ENCODE measurements around the gene MBD6.

Gene MBD6

DNA sequence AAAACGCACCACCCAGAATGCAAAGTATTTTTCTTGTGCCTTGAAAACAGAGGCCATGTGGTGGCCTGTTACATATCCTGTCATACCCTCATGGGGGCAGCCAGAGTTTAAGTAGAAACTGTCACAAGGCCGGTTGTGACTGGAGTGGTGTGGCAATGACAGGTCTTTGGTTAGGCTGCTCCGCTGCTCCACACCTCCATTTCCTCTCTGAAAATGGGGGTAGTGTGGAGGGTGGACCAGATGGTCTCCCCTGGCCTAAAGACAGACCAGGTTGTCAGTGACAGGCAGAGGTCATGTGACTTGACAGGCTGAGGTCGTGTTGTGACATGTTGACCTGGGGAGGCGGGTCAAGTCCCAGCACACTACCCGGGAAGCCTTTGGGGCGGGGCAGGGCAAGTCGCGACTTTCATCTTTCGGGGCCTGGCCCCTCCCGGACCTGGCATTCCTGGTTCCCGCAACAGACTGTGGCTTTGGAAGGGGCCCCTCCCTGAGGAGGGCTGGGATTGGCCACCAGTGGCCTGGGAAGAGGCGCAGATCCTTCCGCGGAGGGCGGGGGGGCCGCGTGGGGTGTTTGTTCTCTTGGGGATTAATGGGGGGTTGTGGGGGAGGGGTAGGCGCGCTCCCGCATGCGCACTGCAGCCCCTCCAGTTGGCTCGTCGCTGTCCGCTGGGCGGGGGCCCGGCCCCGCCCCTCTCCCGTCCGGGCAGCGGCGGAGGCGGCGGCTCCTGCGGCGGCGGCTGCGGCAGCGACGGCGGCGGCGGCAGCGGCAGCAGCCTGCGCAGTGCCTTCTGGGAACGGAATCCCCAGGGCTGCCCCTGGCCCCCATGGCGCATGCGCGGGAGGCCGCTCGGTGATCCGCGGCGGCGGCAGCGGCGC lies at the start of gene MBD6:
Gene MBD6 (plus strand): TSS at position 814 of the 876 bp plus-strand sequence. CDS start 1,480 bp downstream, outside the sequence.
- DNase-seq (ENCODE audit: low read depth, low spot score) = peak; percentile 72

- DNase-seq (ENCODE audit: low read depth, low spot score) = no peak
Observed at GRCh38 chr12:57473392-57473791, 49.2 kb upstream of the MBD6 start.

DNA sequence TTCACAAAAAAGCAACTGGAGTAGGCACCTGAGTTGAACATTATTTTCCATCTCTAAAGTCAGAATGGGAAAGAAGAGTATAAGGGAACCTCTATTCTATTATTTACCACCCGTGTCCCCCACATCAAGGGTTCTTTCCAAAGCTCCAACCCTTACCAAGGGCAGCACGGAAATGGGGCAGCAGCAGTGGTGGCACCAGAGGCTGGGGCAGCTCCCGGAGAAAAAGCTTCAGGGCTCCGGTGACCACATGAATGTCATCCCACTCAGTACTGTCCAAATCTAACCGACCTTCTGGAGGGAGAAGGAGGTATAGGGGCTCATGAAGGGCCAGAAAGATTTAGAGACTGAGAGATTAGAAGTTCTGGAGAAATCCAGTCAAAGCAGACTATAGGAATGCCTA lies 48.7 kb upstream of the MBD6 start:
- DNase-seq (ENCODE audit: low read depth, low spot score) = no peak

DNA sequence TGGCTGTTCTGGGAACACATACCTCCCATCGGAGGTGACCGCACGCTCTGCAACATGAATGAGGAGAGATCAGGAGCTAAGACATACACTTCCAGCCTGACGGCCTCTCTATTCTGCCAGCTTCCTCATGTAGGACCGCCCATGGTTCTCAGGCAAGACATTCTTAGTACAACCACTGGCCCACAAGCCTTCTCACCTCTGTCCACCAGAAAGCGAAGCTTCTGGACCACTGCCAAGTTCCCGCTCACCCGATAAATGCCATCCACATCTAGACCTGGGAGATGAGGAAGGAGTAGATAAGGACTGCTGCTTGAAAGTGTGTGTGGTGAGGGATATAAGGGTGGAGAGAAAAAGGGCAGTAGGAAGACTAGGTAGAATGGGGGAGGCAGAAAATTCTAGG lies 48.2 kb upstream of the MBD6 start:
- no peak for DNase-seq (ENCODE audit: low read depth, low spot score)

DNA sequence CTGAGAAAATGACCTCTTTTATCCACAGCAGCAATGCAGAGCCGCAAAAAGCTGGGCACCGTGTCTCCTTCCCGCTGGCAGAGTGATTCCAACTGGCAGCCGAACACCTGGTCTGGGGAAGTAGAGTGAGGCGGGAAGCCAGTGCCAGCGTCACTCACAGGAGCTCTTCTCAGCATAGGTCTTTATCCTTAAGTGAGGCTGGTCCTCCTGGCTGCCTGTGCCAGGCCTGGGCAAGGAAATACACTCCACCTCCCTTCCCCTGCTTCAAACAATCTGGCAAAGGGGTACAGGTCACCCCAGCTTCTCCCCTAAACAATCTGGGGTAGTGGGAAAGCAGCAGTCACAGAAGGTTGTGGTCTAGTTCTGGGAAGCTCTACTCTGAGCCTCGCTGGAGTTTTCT lies 47.8 kb upstream of the MBD6 start:
- no peak for DNase-seq (ENCODE audit: low read depth, low spot score)

DNA sequence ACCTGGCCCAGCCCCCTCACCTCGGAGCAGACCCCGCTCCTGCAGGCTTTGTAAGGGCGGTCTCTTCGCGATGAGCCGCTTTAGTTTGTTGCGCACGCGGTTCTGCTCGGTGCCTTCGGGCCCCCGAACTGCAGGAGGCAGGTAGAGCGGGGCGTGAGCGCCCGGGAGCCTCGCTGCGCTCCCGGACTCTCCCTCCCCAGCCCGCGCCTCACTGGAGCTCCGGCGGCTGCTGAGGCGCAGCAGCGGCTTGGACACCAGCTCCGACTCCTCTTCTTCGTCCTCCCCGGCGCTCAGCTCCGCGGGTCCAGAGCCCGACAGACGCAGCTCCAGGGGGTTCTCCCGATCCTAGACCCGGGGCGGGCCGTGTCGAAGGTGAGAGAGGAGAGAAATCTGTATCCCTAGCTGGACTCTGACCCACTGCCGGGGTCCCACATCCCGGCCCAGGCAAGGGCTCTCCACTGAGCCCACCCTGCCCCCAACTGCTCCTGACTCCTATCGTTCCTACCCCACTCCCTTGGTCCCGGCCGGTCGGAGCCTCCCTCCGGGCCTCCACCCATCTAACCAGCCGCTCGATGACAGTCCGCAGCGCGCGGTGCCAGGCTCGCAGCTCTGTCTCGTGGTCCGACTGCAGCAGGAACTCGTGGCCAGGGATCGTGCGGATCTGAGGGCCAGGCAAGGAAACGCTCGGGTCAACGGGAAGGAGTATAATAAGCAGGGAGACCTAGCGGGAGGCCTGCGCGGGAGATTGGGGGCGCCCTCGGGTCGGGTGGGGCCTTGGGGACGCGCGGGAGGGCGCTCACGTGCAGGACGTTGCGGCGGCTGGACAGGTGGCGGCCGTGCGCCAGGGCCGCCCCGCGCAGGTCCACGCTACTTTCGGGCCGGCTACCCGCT lies 47.1 kb upstream of the MBD6 start:
- no peak for DNase-seq (ENCODE audit: low read depth, low spot score)

- peak; percentile 57 for DNase-seq (ENCODE audit: low read depth, low spot score)
Observed at GRCh38 chr12:57476162-57476992, 46.2 kb upstream of the MBD6 start.

DNA sequence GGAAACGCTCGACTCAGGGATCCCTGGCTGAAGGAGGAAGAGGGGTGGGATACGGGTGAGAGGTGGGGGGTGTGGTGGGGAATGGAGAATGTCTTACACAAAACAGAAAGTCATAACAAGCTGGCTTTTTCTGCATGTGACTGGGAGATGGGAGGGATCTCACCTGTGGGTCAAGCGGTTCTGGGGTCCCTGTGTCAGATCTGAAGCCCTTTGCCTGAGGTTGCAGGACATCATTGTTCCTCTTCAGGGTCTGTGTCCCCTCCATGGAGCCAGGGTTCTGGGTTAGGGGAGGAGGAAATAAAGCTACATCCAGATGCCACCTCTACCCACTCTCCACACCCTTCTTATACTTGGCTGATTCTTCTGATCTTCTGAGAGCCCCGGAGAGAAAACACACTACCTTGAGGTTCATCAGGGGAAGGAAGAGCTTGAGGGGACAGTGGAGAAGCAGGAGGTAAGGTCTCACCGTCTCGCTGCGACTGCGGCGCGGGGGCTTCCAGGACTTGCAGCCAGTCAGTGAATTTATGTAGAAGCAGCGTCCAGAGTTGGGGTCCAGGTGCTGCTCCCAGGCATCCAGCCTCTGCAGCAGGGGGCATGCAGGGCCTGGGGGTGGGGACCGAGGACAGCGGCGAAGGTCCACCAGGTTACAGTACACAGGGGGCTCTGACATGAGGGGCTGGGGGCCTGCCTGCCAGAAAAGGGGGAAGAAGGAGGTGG lies 45.5 kb upstream of the MBD6 start:
- DNase-seq (ENCODE audit: low read depth, low spot score) = no peak

DNA sequence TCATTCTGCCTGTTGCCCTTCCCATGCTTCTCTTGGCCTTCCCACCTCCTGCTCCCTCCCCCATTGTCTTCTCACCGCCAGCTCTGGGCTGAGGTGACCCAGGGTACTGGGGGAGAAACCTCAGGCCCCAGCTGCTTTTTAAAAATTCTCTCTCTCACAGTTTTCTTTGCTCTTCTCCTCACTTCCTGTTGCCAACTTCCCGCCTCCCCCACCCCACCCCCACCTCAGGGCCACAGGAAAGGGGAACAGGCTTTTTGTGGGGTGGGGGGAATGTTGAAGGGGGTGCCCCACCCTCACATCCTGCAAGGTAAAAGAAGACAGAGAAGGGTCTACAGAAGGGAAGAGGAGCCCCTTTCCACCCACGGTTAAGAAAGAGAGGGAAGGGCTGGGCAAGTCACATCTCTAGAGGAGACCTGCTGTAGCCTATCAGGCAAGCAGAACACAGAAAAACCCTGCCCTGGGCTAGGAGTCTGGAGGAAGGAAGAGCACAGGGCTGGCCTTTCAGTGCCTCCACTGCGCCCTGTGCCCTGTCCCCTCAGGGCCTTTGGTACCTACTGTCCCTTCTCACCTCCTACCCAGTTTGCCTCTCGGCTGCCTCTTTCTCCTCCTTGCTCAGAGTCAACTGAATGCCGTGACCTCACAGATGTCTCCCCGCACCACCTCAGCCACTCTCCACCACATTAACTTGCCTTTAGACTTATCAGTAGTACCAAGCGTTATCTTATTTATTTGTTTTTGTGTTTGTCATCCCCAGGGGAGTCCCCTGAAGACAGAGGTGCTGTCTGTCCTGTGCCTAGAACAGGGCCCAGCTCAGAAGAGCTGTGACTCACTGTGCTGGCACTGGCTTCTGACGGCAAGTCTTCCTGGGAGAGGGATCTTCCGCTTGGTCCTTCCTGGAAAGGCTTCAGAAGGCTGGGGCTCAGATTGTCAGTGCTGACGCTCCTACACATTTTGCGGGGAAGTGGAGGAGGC lies 44.6 kb upstream of the MBD6 start:
- no peak for DNase-seq (ENCODE audit: low read depth, low spot score)

- no peak for DNase-seq (ENCODE audit: low read depth, low spot score)
Observed at GRCh38 chr12:57479043-57479375, 43.6 kb upstream of the MBD6 start.

DNA sequence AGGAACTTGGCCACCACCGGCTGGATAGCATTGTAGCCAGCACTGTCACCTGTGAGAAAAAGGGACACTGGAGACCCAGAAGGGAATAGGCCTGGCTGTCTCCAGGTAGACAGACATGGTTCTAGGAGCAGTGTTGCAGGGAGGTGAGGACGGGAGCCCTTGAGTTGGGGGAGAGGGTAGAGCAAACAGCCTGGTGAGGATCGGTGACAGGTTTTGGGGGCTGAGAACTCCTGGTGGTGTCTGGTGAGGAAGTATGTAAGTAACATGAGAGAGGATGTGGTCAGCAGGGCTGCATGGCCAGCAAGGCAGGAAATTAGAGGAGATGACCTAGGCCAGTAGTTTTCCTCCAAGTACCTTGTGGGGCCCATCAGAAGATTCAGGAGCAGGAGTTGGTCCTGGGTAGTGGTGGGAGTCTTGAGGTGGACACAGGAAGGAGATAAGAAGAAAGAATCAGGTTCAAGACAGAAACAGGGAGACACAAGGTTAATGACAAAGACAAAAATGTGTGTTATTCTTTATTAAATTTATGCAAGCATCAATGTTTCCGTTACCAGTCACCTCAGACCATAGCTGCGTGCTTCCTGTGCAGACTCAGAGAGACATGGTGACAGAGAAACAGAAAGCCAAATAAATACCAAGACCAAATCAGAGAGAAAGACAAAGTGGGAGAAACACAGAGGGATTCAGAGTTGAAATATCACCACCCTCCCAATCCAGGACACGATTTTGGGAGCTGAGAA lies 43.1 kb upstream of the MBD6 start, which contains the start of gene ARHGAP9:
Gene ARHGAP9 (minus strand): TSS at position 491 of the 740 bp plus-strand sequence. CDS start 460 bp downstream, at position 31.
- no peak for DNase-seq (ENCODE audit: low read depth, low spot score)

DNA sequence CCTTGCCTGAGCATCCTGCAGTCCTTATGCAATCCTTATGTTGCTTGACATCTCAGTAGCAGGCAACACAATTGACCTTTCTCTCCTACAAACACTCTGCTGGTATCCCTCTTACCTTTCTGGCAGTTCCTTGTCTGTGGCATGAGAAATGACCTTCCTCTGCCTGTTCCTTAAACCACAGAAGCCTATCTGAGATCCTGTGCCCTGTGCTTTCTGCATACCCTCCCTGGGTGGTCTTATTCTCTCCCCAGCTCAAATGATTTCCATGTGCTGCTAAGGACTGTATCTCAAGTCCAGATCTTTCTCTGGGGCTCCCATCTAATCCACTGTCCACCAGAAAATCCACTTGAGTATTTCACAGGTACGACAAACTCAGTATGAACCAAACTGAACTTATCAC lies 41.0 kb upstream of the MBD6 start:
- no peak for DNase-seq (ENCODE audit: low read depth, low spot score)

DNA sequence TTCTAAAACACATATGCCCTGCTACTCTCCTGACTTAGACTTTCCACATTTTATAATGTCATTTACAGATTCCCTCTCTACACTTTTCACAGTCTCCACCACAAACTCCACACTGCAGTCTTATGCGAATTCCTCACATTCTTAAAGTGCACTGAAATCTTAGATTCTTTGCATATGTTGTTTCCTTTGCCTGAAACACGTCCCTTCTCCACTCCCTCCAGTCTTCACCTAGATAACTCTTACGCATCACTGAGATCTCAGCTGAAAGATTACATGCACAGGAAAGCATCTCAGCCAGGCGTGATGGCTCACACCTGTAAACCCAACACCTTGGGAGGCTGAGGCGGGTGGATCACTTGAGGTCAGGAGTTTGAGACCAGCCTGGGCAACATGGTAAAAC lies 39.2 kb upstream of the MBD6 start:
- DNase-seq (ENCODE audit: low read depth, low spot score) = no peak

DNA sequence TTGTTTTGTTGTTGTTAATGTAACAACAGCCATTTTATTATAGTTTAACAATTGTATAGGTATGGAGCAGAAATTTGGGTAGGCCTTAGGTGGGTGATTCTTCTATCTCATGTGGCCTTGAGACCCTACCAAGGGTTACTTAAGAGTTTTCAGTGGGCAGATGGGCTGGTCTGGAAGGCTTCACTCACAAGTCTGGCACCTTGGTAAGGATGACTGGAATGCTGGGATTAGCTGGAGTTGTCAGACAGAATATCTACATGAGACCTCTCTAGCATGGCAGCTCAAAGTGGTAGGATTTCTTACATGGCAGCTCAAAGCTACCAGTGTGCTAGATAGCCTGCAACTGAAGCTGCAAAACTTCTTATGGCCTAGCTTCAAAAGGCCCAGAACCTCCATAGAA lies 36.9 kb upstream of the MBD6 start:
- no peak for DNase-seq (ENCODE audit: low read depth, low spot score)

DNA sequence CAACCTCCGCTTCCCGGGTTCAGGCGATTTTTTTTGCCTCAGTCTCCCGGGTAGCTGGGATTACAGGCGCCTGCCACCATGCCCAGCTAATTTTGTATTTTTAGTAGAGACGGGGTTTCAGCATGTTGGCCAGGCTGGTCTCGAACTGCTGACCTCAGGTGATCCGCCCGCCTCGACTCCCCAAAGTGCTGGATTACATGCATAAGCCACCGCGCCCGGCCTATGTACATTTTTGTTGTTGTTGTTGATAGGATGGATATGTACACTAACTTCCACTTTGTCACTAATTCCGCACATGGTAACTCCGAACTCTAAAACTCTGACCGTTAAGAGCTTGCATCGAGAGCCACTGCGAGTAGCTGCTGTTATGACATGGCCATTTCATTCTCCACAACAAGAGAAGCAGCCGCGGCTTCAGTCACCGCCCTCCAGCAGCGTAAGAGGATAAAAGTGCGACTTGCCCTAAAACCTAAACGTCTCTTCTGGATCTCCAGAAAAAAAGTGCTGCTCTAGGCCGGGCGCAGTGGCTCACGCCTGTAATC lies 35.5 kb upstream of the MBD6 start:
- no peak for DNase-seq (ENCODE audit: low read depth, low spot score)

GRCh38 chr12:57487597-57488401 lies 34.8 kb upstream of the MBD6 start, which contains the start of gene MARS1:
MARS1 (plus strand) TSS chr12:57488068; CDS start chr12:57488091, 23 bp downstream.
- peak; percentile 86 for DNase-seq (ENCODE audit: low read depth, low spot score)

GRCh38 chr12:57488402-57489156 lies 34.0 kb upstream of the MBD6 start:
- no peak for DNase-seq (ENCODE audit: low read depth, low spot score)
